K562 (cell line): ENCODE results near the gene TFEB. TPM values are rescaled to one million over a fixed set of nuclear protein-coding genes. Genes with fewer than 3 reads are reported as not detected.
A peak's percentile ranks its signal among the peaks of the same experiment; 100 is the strongest.

ENCODE experiments used
- ELF2 ChIP-seq: fragments of 250-450 bp; sonication (Bioruptor Pico); IDR thresholded peaks from 2 replicates; pipeline ENCODE4 v1.5.0; 2021; ENCODE audit warnings: mild to moderate bottlenecking
- ETS1 ChIP-seq: conservative IDR thresholded peaks from 2 replicates; pipeline ENCODE4 v1.6.1; 2011; ENCODE audit warnings: low read depth, mild to moderate bottlenecking, low read length; ENCODE audit not compliant: control insufficient read depth
- MNT ChIP-seq, 2 experiments: fragments of 450-650 bp; conservative IDR thresholded peaks; 2 replicates each; pipeline ENCODE4 v1.6.1; 2017; ENCODE audit warnings: mild to moderate bottlenecking in 2 of 2, moderate library complexity in 2 of 2
- MYC ChIP-seq, 2 experiments: fragments of 250-450 bp in 1 of 2; sonication (Bioruptor Pico) in 1 of 2; IDR thresholded peaks; 2 replicates each; pipeline versions ENCODE4 v1.5.1 to v1.6.1; 2012 to 2021; ENCODE audit warnings: low read depth in 2 of 2, borderline replicate concordance in 1 of 2, improper control_type of control experiment in 1 of 2, low read length in 1 of 2, mild to moderate bottlenecking in 1 of 2, moderate library complexity in 1 of 2
- THAP7 ChIP-seq: fragments of 250-450 bp; sonication (Bioruptor Pico); IDR thresholded peaks from 2 replicates; pipeline ENCODE4 v1.5.0; 2021
- ZNF277 ChIP-seq: fragments of 250-450 bp; sonication (Bioruptor Pico); IDR thresholded peaks from 2 replicates; pipeline ENCODE4 v1.8.0; 2022; ENCODE audit warnings: inconsistent platforms, mild to moderate bottlenecking, moderate library complexity, borderline replicate concordance
- ZNF696 ChIP-seq: fragments of 250-450 bp; sonication (Bioruptor Pico); conservative IDR thresholded peaks from 2 replicates; pipeline ENCODE4 v1.4.0; 2020; ENCODE audit warnings: mild to moderate bottlenecking, moderate library complexity
- polyA plus RNA-seq, 8 experiments: library from polyadenylated mRNA; depleted of rRNA in 4 of 8; stranded (reverse) in 5 of 8; unstranded in 3 of 8; fragments of >200 nt; fragmentation: Nextera tagmentation in 2 of 8; fragmentation: Illumina TruSeq in 1 of 8; extraction: Ambion mirVana in 2 of 8; extraction: Trizol in 1 of 8; gene quantifications; 2 replicates each; pipeline versions ENCODE4 v1.2.1 to v1.2.3, GENCODE V29; 2011 to 2014; ENCODE audit warnings: inconsistent platforms in 1 of 8, missing spikeins in 1 of 8
- total RNA-seq, 7 experiments: library from RNA; depleted of rRNA in 6 of 7; stranded (reverse); fragments of >200 nt in 6 of 7; fragmentation: Illumina TruSeq in 2 of 7; extraction: Trizol in 2 of 7; gene quantifications; 2 replicates each; pipeline versions ENCODE4 v1.2.1 to v1.2.3, GENCODE V29; 2011 to 2021; ENCODE audit warnings: low replicate concordance in 1 of 7

TFEB gene
- total and polyA plus RNA-seq, 9 of the 15 experiments (the other 6 are each of a cell fraction or from before 2014, with no cell fraction given): 0.04 to 4.7 (median 2.0) TPM

GRCh38 chr6:41735427-41736185, at the start of gene TFEB (continued):
- TF ChIP-seq ZNF277 (CRISPR knock-in tag): no peak
- TF ChIP-seq ELF2 (CRISPR knock-in tag): no peak
- peak in 1 of 2 experiments; percentile 59; a peak in 3 of 4 replicates for TF ChIP-seq MNT (conservative IDR thresholded peaks at IDR 0.05)
- TF ChIP-seq THAP7 (CRISPR knock-in tag): peak; percentile 51; the same call in 1 of the 2 replicates
- TF ChIP-seq ZNF696: 0 out of 2 replicates have a peak, but pooled peaks have one; percentile 58
- TF ChIP-seq MYC (IDR thresholded peaks at IDR 0.05; ENCODE audit: low read depth, low read length): peak; percentile 46
- TF ChIP-seq MYC (CRISPR knock-in tag; IDR thresholded peaks at IDR 0.05; ENCODE audit: borderline replicate concordance, low read depth): no peak
- TF ChIP-seq ETS1: peak; percentile 99
- TF ChIP-seq, all 486 proteins: peak for 121
